IMR-90 (cell line): ENCODE measurements around the gene TCP1. TPM values are rescaled to one million over a fixed set of nuclear protein-coding genes. Genes with fewer than 3 reads are reported as not detected.

Experiments used
- ATAC-seq: fragments of 200-7000 bp; cut with Tn5 transposase; 2 replicates; pipeline ENCODE4 v1.9.1; 2020; ENCODE audit warnings: low read depth, mild to moderate bottlenecking, moderate library complexity
- BruUV-seq: library from RNA; stranded (reverse); fragments of 400-500 nt; replicated peaks from 2 replicates; lab custom pipeline; 2021; lab: Mats Ljungman, UMichigan
- CTCF ChIA-PET: fragments of 300-600 bp; formaldehyde crosslinking; extraction: SDS; loops from one replicate; lab custom pipeline; 2021; ENCODE audit warnings: antibody characterized with exemption; lab: Yijun Ruan, JAX
- POLR2A ChIA-PET: fragments of 300-600 bp; sonication (Branson Sonifier 250); formaldehyde crosslinking; loops from one replicate; lab custom pipeline; 2022; ENCODE audit warnings: antibody characterized with exemption; ENCODE audit not compliant: unreplicated experiment; lab: Charles Lee
- DNase-seq: peaks from one replicate; pipeline ENCODE4 v3.0.0; 2013
- H2AFZ ChIP-seq: replicated peaks from 2 replicates; pipeline ENCODE3; 2013; ENCODE audit warnings: low read length, mild to moderate bottlenecking; ENCODE audit not compliant: poor library complexity
- H2AK5ac ChIP-seq: 2 replicates; pipeline ENCODE4 v1.6.1; 2013; ENCODE audit warnings: low read depth, low read length, inconsistent platforms
- H2AK9ac ChIP-seq: replicated peaks from 2 replicates; pipeline ENCODE3; 2013; ENCODE audit warnings: mild to moderate bottlenecking, low read depth, low read length, moderate library complexity; ENCODE audit not compliant: poor library complexity
- H2BK120ac ChIP-seq: 2 replicates; pipeline ENCODE4 v1.6.1; 2013; ENCODE audit warnings: low read depth, low read length, inconsistent platforms
- H2BK15ac ChIP-seq: 3 replicates; pipeline ENCODE4 v1.6.1; 2013; ENCODE audit warnings: low read depth, low read length, inconsistent platforms
- H2BK20ac ChIP-seq: 2 replicates; pipeline ENCODE4 v1.6.1; 2013; ENCODE audit warnings: low read depth, mild to moderate bottlenecking, inconsistent platforms, low read length, moderate library complexity
- H2BK5ac ChIP-seq: 2 replicates; pipeline ENCODE4 v1.6.1; 2013; ENCODE audit warnings: mild to moderate bottlenecking, low read depth, low read length, inconsistent platforms; ENCODE audit not compliant: poor library complexity, severe bottlenecking
- H3K14ac ChIP-seq: replicated peaks from 2 replicates; pipeline ENCODE4 v1.6.1; 2013; ENCODE audit warnings: low read depth, low read length, inconsistent platforms
- H3K18ac ChIP-seq: 2 replicates; pipeline ENCODE4 v1.6.1; 2013; ENCODE audit warnings: low read depth, low read length, control low read depth
- H3K23ac ChIP-seq: 2 replicates; pipeline ENCODE4 v1.6.1; 2013; ENCODE audit warnings: low read depth, low read length, inconsistent platforms
- H3K27ac ChIP-seq: 2 replicates; pipeline ENCODE4 v1.5.1; 2013; ENCODE audit warnings: mild to moderate bottlenecking, control low read depth, low read length; ENCODE audit not compliant: insufficient read depth
- H3K27me3 ChIP-seq: 2 replicates; pipeline ENCODE4 v1.6.1; 2013; ENCODE audit warnings: low read length; ENCODE audit not compliant: control insufficient read depth, insufficient read depth
- H3K36me3 ChIP-seq: 2 replicates; pipeline ENCODE4 v1.6.1; 2013; ENCODE audit warnings: low read length, mixed read lengths; ENCODE audit not compliant: control insufficient read depth, insufficient read depth
- H3K4ac ChIP-seq: 2 replicates; pipeline ENCODE4 v1.6.1; 2013; ENCODE audit warnings: low read depth, low read length, inconsistent platforms
- H3K4me1 ChIP-seq: 2 replicates; pipeline ENCODE4 v1.6.1; 2013; ENCODE audit warnings: low read length, mixed read lengths; ENCODE audit not compliant: control insufficient read depth, insufficient read depth
- H3K4me2 ChIP-seq: 2 replicates; pipeline ENCODE4 v1.6.1; 2013; ENCODE audit warnings: low read depth, mild to moderate bottlenecking, control low read depth, low read length, moderate library complexity
- H3K4me3 ChIP-seq: 2 replicates; pipeline ENCODE4 v1.5.1; 2013; ENCODE audit warnings: low read depth, mild to moderate bottlenecking, control low read depth, low read length, moderate library complexity; ENCODE audit not compliant: insufficient read depth
- H3K56ac ChIP-seq: 2 replicates; pipeline ENCODE4 v1.6.1; 2013; ENCODE audit warnings: low read length, inconsistent platforms; ENCODE audit not compliant: insufficient read depth; ENCODE audit errors: extremely low read depth
- H3K79me1 ChIP-seq, 2 experiments: 2 replicates each; pipeline ENCODE4 v1.6.1; 2013; ENCODE audit warnings: low read length in 2 of 2, inconsistent platforms in 1 of 2, low read depth in 1 of 2
- H3K9ac ChIP-seq: 2 replicates; pipeline ENCODE4 v1.6.1; 2013; ENCODE audit warnings: low read depth, low read length, control low read depth
- H3K9me1 ChIP-seq: 2 replicates; pipeline ENCODE4 v1.6.1; 2013; ENCODE audit warnings: low read length, inconsistent platforms; ENCODE audit not compliant: insufficient read depth
- H3K9me3 ChIP-seq: 2 replicates; pipeline ENCODE4 v1.6.1; 2013; ENCODE audit warnings: low read length; ENCODE audit not compliant: control insufficient read depth, insufficient read depth
- H4K20me1 ChIP-seq: 2 replicates; pipeline ENCODE4 v1.6.1; 2013; ENCODE audit warnings: low read length, inconsistent platforms; ENCODE audit not compliant: insufficient read depth
- H4K5ac ChIP-seq: 2 replicates; pipeline ENCODE4 v1.6.1; 2013; ENCODE audit warnings: mild to moderate bottlenecking, low read depth, low read length, control low read depth
- H4K8ac ChIP-seq, 2 experiments: 2 replicates each; pipeline ENCODE4 v1.6.1; 2013; ENCODE audit warnings: low read depth in 2 of 2, low read length in 2 of 2, control low read depth in 1 of 2, inconsistent platforms in 1 of 2
- H4K91ac ChIP-seq: 2 replicates; pipeline ENCODE4 v1.6.1; 2013; ENCODE audit warnings: low read depth, low read length, inconsistent platforms; ENCODE audit not compliant: insufficient read depth
- CEBPB ChIP-seq: IDR thresholded peaks from 2 replicates; pipeline ENCODE4 v1.6.1; 2012; ENCODE audit warnings: low read depth, low read length, improper control_type of control experiment
- MAZ ChIP-seq: IDR thresholded peaks from 2 replicates; pipeline ENCODE4 v1.6.1; 2012; ENCODE audit warnings: low read depth, mild to moderate bottlenecking, low read length, improper control_type of control experiment, moderate library complexity, borderline replicate concordance
- POLR2A ChIP-seq: IDR thresholded peaks from 2 replicates; pipeline ENCODE4 v1.6.1; 2012; ENCODE audit warnings: mild to moderate bottlenecking, low read depth, low read length
- RCOR1 ChIP-seq: IDR thresholded peaks from 2 replicates; pipeline ENCODE4 v1.6.1; 2012; ENCODE audit warnings: mild to moderate bottlenecking, low read length, improper control_type of control experiment; ENCODE audit not compliant: insufficient replicate concordance
- WGBS, 2 experiments: methylation state at CpG; one replicate each; pipeline versions ENCODE4 v1.1.5 to v1.1.7; 2013; ENCODE audit warnings: missing lambda C conversion rate in 2 of 2; ENCODE audit not compliant: insufficient read length in 1 of 2; ENCODE audit errors: extremely low coverage in 2 of 2; 5-methylcytosine and 5-hydroxymethylcytosine counted together
- dilution Hi-C: fragments of 300-500 bp; cut with HindIII; formaldehyde crosslinking; loops from one replicate; pipeline ENCODE4 v1.14.3; 2018; ENCODE audit warnings: low sequenced_read_pairs; ENCODE audit not compliant: unreplicated experiment
- in situ Hi-C: fragments of 300-500 bp; cut with MboI; formaldehyde crosslinking; loops from 3 replicates; pipeline ENCODE4 v1.14.3; 2019; ENCODE audit warnings: low sequenced_read_pairs, inconsistent platforms, mixed read lengths
- intact Hi-C: fragments of 100-400 bp; cut with micrococcal nuclease; formaldehyde crosslinking; loops from 2 replicates; pipeline ENCODE4 v1.10.0; 2022
- polyA plus RNA-seq, 3 experiments: library from polyadenylated mRNA; depleted of rRNA; stranded (reverse); fragments of >200 nt; gene quantifications; 2 replicates each; pipeline ENCODE4 v1.2.3, GENCODE V29; 2012; ENCODE audit warnings: low replicate concordance in 1 of 3
- total RNA-seq: library from RNA; depleted of rRNA; stranded (reverse); fragments of >200 nt; gene quantifications from 2 replicates; pipeline ENCODE4 v1.2.3, GENCODE V29; 2012

The TCP1 gene
- total and polyA plus RNA-seq, 2 of the 4 experiments (the other 2 are of a cell fraction) = 119 to 576 TPM

DNA sequence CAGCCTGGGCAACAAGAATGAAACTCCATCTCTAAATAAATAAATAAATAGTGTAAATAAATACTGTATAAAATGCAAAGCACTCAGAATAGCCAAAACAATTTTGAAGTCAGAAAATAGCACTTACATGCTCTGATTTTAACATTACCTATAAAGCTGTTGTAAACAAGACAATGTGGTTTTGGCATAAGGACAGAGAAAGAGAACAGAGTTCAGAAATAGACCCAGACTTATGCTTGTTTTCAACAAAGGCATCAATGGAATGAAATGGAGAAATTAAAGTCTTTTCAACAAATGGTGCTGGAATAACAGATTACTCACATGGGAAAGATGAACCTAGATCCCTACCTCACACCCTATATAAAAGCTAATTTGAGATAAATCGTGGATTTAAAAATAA is 17.2 kb downstream of the TCP1 start:
- no peak overlapping the region for H2BK15ac ChIP-seq
- in situ Hi-C loops (no loop called here), intact Hi-C loops (no loop called here), dilution Hi-C loops (no loop called here)
- no peak overlapping the region for H2BK20ac ChIP-seq
- no peak overlapping the region for H3K18ac ChIP-seq
- no peak overlapping the region for H4K5ac ChIP-seq
- no peaks in the 10 kb centered on the region; a peak in 1 of 4 replicates for H3K79me1 ChIP-seq
- no TSS peak for BruUV-seq
- WGBS, 2 experiments = no CpG with 5 or more reads among the region's 1 CpG
- no peak overlapping the region for H4K8ac ChIP-seq
- no peak overlapping the region for H3K27ac ChIP-seq
- peaks cover 28% of the 10 kb centered on the region for H3K36me3 ChIP-seq
- DNase-seq (no peak), ATAC-seq (no peak)
- H3K4ac ChIP-seq = no peak overlapping the region
- CTCF ChIA-PET = interaction anchor here (0.6 kb wide), 1 partner anchor 18 kb away, joined by 3 read pairs; the partner anchor contains the start of gene MRPL18
- H3K56ac ChIP-seq = no peak overlapping the region
- no peak overlapping the region for H2AK9ac ChIP-seq
- no peak overlapping the region for H3K14ac ChIP-seq
- H3K4me1 ChIP-seq = no peaks in the 10 kb centered on the region
- H3K4me2 ChIP-seq = no peak overlapping the region
- TF ChIP-seq POLR2A (no peak), CEBPB (no peak), MAZ (no peak), RCOR1 (no peak)
- H3K23ac ChIP-seq = no peak overlapping the region
- H3K4me3 ChIP-seq = no peak overlapping the region
- H3K27me3 ChIP-seq = no peaks in the 10 kb centered on the region
- no peak overlapping the region for H4K91ac ChIP-seq
- H2AK5ac ChIP-seq = no peak overlapping the region
- no peaks in the 10 kb centered on the region for H3K9me1 ChIP-seq
- no peaks in the 10 kb centered on the region for H4K20me1 ChIP-seq
- H2BK5ac ChIP-seq = no peak overlapping the region
- no peak overlapping the region for H3K9ac ChIP-seq
- no peaks in the 10 kb centered on the region for H3K9me3 ChIP-seq
- POLR2A ChIA-PET = no interaction called here
- H2AFZ ChIP-seq = no peak overlapping the region
- no peak overlapping the region for H2BK120ac ChIP-seq
